PFSK-1 (cell line): ENCODE measurements around the gene KLF17.

Experiments used
- FOXP2 ChIP-seq: optimal IDR thresholded peaks from 2 replicates; pipeline ENCODE3; 2011; ENCODE audit warnings: borderline replicate concordance, control low read depth, inconsistent platforms; ENCODE audit not compliant: insufficient read depth; ENCODE audit errors: extremely low read length, extremely low read depth
- POLR2AphosphoS5 ChIP-seq: IDR thresholded peaks from 2 replicates; pipeline ENCODE4 v1.6.1; 2012; ENCODE audit warnings: low read depth, mild to moderate bottlenecking, control low read depth, low read length, moderate library complexity
- REST ChIP-seq, 2 experiments: IDR thresholded peaks; 2 replicates each; pipeline versions ENCODE4 v1.6.1 to v1.8.0; 2011 to 2012; ENCODE audit warnings: low read depth in 2 of 2, low read length in 2 of 2, control low read depth in 1 of 2, inconsistent platforms in 1 of 2, mild to moderate bottlenecking in 1 of 2, moderate library complexity in 1 of 2; ENCODE audit not compliant: insufficient read depth in 1 of 2
- TAF1 ChIP-seq: IDR thresholded peaks from 2 replicates; pipeline ENCODE4 v1.6.1; 2012; ENCODE audit warnings: low read length, control low read depth, borderline replicate concordance; ENCODE audit not compliant: insufficient read depth

- TF ChIP-seq TAF1 (no peak), POLR2AphosphoS5 (no peak), REST (IDR thresholded peaks at IDR 0.05; ENCODE audit: insufficient read depth in 1 of 2, low read depth in 2 of 2, low read length in 2 of 2) (no peak), FOXP2 (no peak)
Measured at GRCh38 chr1:44078104-44078503, 40.5 kb upstream of the KLF17 start.
